Measurements from ENCODE around the gene RFT1. TPM values are rescaled to one million over a fixed set of nuclear protein-coding genes. Genes with fewer than 3 reads are reported as not detected.

Gene RFT1
- total RNA-seq, 1 donor from 2014 or later = 10.5 TPM

GRCh38 chr3:53109891-53110771, 20.1 kb downstream of the RFT1 start:
- no peaks in the 10 kb centered on the region for H3K4me1 Mint-ChIP-seq (ENCODE audit: low read depth, unreplicated experiment)
- H3K9me3 Mint-ChIP-seq (ENCODE audit: unreplicated experiment) = no peaks in the 10 kb centered on the region
- TF ChIP-seq, protein P1, sequence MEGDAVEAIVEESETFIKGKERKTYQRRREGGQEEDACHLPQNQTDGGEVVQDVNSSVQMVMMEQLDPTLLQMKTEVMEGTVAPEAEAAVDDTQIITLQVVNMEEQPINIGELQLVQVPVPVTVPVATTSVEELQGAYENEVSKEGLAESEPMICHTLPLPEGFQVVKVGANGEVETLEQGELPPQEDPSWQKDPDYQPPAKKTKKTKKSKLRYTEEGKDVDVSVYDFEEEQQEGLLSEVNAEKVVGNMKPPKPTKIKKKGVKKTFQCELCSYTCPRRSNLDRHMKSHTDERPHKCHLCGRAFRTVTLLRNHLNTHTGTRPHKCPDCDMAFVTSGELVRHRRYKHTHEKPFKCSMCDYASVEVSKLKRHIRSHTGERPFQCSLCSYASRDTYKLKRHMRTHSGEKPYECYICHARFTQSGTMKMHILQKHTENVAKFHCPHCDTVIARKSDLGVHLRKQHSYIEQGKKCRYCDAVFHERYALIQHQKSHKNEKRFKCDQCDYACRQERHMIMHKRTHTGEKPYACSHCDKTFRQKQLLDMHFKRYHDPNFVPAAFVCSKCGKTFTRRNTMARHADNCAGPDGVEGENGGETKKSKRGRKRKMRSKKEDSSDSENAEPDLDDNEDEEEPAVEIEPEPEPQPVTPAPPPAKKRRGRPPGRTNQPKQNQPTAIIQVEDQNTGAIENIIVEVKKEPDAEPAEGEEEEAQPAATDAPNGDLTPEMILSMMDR (IDR thresholded peaks at IDR 0.05; ENCODE audit: partially characterized antibody, unreplicated experiment) = no peak
- H3K27me3 Mint-ChIP-seq (ENCODE audit: unreplicated experiment) = peaks cover 1% of the 10 kb centered on the region
- peak; percentile 68 for DNase-seq
- H3K36me3 Mint-ChIP-seq (ENCODE audit: unreplicated experiment) = no peaks in the 10 kb centered on the region
- no peak overlapping the region for H3K4me3 Mint-ChIP-seq (ENCODE audit: unreplicated experiment)
- H3K27ac Mint-ChIP-seq (ENCODE audit: unreplicated experiment) = no peak overlapping the region

GRCh38 chr3:53109190-53109589, 21.0 kb downstream of the RFT1 start:
- H3K27ac Mint-ChIP-seq (ENCODE audit: unreplicated experiment) = no peak overlapping the region
- TF ChIP-seq, protein P1 (IDR thresholded peaks at IDR 0.05; ENCODE audit: partially characterized antibody, unreplicated experiment) = no peak
- H3K36me3 Mint-ChIP-seq (ENCODE audit: unreplicated experiment) = no peaks in the 10 kb centered on the region
- no peaks in the 10 kb centered on the region for H3K4me1 Mint-ChIP-seq (ENCODE audit: low read depth, unreplicated experiment)
- no peaks in the 10 kb centered on the region for H3K9me3 Mint-ChIP-seq (ENCODE audit: unreplicated experiment)
- DNase-seq = no peak
- peak overlapping the region; percentile 32 for H3K4me3 Mint-ChIP-seq (ENCODE audit: unreplicated experiment)
- peaks cover 1% of the 10 kb centered on the region for H3K27me3 Mint-ChIP-seq (ENCODE audit: unreplicated experiment)

GRCh38 chr3:53104762-53105161, 25.5 kb downstream of the RFT1 start:
- no peak overlapping the region for H3K27ac Mint-ChIP-seq (ENCODE audit: unreplicated experiment)
- TF ChIP-seq, protein P1 (IDR thresholded peaks at IDR 0.05; ENCODE audit: partially characterized antibody, unreplicated experiment) = no peak
- no peak overlapping the region for H3K4me3 Mint-ChIP-seq (ENCODE audit: unreplicated experiment)
- H3K9me3 Mint-ChIP-seq (ENCODE audit: unreplicated experiment) = no peaks in the 10 kb centered on the region
- H3K27me3 Mint-ChIP-seq (ENCODE audit: unreplicated experiment) = peaks cover 4% of the 10 kb centered on the region
- peaks cover 11% of the 10 kb centered on the region for H3K4me1 Mint-ChIP-seq (ENCODE audit: low read depth, unreplicated experiment)
- no peak for DNase-seq
- H3K36me3 Mint-ChIP-seq (ENCODE audit: unreplicated experiment) = no peaks in the 10 kb centered on the region

DNA sequence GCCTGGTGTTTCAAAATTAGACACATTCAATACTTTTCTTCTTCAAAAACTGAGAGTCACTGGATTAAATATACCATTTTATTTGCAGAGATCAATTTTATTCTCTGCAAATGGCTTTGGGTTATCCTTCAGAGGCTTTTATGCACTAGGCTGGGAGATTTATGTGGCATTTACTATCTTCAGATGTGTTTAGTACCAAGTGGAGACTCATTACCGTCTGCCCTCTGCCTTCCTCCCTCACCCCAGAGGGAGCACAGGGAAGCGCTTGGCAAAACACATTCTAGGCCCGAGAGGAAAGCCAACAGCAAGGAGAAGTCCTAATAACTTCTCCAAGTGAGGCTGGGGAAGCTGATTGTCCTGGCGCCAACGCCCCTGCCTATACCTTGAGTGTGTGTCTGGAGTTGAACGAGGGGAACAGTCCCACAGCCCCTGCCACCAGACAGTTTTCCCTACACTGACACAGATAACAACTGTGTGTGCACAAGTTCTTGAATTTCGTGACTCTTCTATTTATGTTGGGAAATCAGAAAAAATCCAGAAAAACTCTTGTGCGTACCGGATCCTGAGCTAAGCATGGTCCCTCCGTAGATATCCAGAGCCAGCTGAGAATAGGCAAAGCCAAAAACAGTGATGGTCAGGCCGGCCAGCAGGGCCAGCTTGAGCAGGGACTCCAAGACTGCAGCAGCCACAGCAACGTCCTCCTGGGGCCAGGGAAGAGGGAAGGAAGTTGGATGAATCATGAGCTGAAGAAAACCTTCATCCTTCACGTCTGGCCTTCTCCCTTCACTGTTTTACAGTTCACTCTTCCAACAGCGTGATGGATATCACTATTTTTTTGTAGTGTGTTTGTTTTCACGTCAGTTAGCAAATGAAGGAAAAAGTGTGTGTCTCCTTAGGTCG, 26.6 kb downstream of the RFT1 start:
- Mint-ChIP-seq H3K27me3 (ENCODE audit: unreplicated experiment) (peaks cover 4% of the 10 kb centered on the region), H3K9me3 (ENCODE audit: unreplicated experiment) (no peaks in the 10 kb centered on the region), H3K36me3 (ENCODE audit: unreplicated experiment) (no peaks in the 10 kb centered on the region), H3K4me3 (ENCODE audit: unreplicated experiment) (no peak overlapping the region), H3K27ac (ENCODE audit: unreplicated experiment) (peak overlapping the region; percentile 52), H3K4me1 (ENCODE audit: low read depth, unreplicated experiment) (peaks cover 14% of the 10 kb centered on the region)
- DNase-seq = no peak
- TF ChIP-seq, protein P1 (IDR thresholded peaks at IDR 0.05; ENCODE audit: partially characterized antibody, unreplicated experiment) = no peak
